Fibroblast of villous mesenchyme (primary cell): Measurements from ENCODE around the gene TMEM184C. TPM values are rescaled to one million over a fixed set of nuclear protein-coding genes. Genes with fewer than 3 reads are reported as not detected.

Experiments used
- DNase-seq: peaks from one replicate; pipeline ENCODE4 v3.0.0-alpha.2; 2010; ENCODE audit warnings: low read depth
- H3K4me3 ChIP-seq: 2 replicates; pipeline ENCODE4 v1.5.1; 2011; ENCODE audit warnings: low read depth, mild to moderate bottlenecking, low read length
- total RNA-seq: library from RNA; depleted of rRNA; stranded (reverse); fragments of >200 nt; gene quantifications from 2 replicates; pipeline ENCODE4 v1.2.3, GENCODE V29; 2012
- TF ChIP-seq, protein P1 (sequence below): IDR thresholded peaks from 2 replicates; pipeline ENCODE4 v1.5.1; 2012; ENCODE audit warnings: low read depth, mild to moderate bottlenecking, low read length; ENCODE audit not compliant: insufficient read depth

Gene TMEM184C
- 27.7 and 44.9 TPM in 2 replicates for total RNA-seq

DNA sequence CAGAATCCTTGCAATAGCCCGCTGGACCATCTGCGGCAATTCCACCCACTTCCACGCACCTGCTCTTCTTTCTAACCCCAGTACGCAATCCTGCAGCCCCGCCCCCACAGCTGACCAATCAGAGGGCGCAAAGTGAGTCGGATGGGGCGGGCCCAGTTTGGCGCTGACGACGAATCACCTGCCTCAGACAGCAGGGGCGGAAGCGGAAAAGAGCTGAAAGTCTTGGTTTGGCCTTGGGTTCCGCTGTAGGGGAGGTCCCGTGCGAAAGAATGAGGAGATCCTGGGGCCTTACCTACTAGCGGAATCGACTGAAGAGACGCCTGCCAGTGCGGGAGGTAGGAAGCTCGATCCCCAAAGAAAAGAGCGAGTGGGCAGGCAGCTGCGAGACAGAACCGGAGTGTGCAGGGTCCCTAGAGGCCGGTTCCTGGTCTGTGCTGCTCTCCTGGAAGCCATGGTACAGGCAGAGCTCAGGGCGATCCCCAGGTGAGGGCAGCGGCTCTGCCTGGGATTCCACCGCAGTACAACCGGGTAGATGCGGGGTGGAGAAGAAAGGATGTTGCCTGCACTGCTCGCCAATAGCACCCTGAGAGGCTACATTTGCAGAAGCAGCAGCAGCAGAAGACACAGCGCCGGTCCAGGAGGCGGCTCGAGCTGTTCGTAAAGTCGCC is at the start of gene TMEM184C:
TMEM184C (plus strand) TSS at position 225 of the 668 bp plus-strand sequence. CDS start 560 bp downstream, outside the sequence.
- DNase-seq: peak; percentile 94
- TF ChIP-seq, protein P1, sequence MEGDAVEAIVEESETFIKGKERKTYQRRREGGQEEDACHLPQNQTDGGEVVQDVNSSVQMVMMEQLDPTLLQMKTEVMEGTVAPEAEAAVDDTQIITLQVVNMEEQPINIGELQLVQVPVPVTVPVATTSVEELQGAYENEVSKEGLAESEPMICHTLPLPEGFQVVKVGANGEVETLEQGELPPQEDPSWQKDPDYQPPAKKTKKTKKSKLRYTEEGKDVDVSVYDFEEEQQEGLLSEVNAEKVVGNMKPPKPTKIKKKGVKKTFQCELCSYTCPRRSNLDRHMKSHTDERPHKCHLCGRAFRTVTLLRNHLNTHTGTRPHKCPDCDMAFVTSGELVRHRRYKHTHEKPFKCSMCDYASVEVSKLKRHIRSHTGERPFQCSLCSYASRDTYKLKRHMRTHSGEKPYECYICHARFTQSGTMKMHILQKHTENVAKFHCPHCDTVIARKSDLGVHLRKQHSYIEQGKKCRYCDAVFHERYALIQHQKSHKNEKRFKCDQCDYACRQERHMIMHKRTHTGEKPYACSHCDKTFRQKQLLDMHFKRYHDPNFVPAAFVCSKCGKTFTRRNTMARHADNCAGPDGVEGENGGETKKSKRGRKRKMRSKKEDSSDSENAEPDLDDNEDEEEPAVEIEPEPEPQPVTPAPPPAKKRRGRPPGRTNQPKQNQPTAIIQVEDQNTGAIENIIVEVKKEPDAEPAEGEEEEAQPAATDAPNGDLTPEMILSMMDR: peak; percentile 23
- peak within 1 kb of the TSS; percentile 92 for H3K4me3 ChIP-seq

DNA sequence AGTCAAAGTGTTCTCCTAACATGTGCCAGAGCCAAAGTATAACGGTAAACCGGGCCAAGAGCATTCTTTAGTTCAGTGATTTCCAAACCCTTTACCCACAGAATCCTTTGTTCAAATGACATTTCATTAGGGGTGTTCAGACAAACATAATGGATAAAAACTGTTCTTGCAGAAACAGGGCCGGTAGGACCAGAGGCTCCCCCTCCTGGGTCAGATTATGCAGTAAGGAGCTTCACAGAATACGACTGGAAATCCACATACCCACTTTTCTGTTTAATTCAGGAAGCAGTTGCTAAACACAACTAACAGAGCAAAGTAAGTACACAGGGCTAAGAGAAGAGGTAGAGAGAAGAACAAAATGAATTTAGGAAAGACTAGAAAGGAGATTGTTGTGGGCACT is 46.6 kb upstream of the TMEM184C start:
- H3K4me3 ChIP-seq: no peak overlapping the region
- TF ChIP-seq, protein P1: peak; percentile 23
- DNase-seq: no peak

DNA sequence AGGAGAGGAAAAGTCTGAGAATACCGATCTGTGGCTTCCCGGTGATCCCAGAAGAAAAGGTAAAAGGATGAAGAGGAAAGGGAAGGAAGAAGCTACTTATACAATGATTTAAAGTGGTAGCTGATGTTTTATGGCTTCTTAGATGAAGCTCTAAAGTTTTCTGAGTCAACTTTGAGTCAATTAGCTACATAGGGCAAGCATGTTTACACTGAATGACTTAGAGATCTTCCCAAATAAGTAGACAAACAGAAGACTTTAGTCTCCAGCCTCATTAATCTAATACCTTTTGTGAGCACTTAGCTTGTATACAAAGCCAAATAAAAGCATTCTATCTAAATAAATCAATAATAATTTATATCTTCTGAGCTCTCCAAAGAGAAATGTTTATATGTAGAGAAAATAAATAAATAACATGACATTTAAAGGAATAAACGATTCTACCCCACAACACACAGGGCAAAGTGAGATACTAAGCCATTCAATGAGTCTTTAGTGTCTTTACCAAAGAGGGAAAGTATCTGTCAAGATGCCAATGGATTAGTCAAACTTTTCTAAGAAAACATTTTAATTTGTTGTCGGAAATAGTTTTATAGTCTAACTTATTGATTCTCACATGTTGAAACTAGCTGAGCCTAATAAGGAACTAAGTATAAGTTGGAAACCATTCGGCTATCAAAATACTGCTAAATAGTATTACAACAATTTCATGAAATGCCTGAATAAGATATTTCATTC is 46.0 kb upstream of the TMEM184C start:
- DNase-seq: peak; percentile 35

DNA sequence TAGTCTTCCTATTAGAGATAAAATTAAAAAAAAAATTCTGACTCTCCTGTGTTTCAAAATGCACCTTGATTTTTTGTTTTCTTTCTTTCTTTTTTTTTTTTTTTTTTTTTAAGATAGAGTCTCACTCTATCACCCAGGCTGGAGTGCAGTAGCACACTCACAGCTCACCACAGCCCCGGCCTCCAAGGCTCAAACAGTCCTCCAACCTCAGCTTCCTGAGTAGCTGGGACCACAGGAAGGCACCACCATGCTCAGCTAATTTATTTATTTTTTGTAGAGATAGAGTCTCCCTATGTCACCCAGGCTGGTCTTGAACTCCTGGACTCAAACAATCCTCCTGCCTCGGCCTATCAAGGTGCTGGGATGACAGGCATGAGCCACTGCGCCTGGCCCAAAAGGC is 41.1 kb upstream of the TMEM184C start:
- H3K4me3 ChIP-seq: no peak overlapping the region
- DNase-seq: no peak
- TF ChIP-seq, protein P1: no peak

More for the DNA sequence above, 46.0 kb upstream of the TMEM184C start:
- H3K4me3 ChIP-seq: no peak overlapping the region
- TF ChIP-seq, protein P1: no peak

DNA sequence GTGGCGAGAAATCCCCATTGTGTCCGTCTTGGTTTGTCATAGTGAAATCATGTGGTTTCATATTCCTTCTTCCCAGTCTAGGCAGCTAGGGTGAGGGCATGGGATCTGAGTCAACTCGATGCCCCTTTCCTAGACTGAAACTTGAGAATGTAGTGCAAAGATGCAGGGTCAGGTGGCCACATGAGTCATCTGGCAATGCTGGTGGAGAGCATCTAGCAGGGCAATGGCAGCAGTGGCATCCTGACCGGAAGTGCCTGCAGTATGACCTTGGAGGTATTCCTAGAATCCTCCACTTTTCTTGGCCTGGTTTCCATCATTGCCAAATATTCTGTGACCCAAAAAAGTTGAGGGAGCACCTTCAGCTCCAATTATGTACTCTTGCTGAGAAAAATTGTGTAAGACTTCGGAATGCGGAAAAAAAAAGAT is 39.1 kb upstream of the TMEM184C start:
- DNase-seq: peak; percentile 72
- H3K4me3 ChIP-seq: no peak overlapping the region
- TF ChIP-seq, protein P1: no peak

DNA sequence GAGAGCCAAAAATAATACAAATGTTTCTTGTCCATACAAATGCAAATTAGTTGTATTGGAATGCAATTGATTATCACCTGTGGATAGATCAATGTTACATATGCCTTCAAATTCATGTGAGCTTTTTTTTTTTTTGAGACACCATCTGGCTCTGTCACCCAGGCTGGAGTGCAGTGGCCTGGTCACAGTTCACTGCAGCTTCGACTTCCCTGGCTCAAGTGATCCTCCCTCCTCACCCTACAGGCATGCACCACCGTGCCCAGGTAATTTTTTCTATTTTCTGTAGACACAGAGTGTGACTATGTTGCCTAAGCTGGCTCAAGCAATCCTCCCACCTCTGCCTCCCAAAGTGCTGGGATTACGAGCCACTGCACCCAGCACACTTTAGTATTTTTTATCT is 38.6 kb upstream of the TMEM184C start:
- no peak overlapping the region for H3K4me3 ChIP-seq
- TF ChIP-seq, protein P1: no peak
- no peak for DNase-seq
